ENCODE measurements around the gene PLEKHG4.

- TF ChIP-seq CTCF (IDR thresholded peaks at IDR 0.05) = no peak
- no peak for TF ChIP-seq POLR2A (IDR thresholded peaks at IDR 0.05)
- no peak for TF ChIP-seq EP300 (IDR thresholded peaks at IDR 0.05)
Measured at GRCh38 chr16:67250045-67250327, 29.3 kb upstream of the PLEKHG4 start.

All from sigmoid colon (tissue), 4 donors.